ENCODE results near the gene BCS1L. TPM values are rescaled to one million over a fixed set of nuclear protein-coding genes. Genes with fewer than 3 reads are reported as not detected.
A peak's percentile ranks its signal among the peaks of the same experiment; 100 is the strongest.
"Not testable (repeated sequence)": the region's sequence is repeated elsewhere in the genome, so short reads cannot be mapped to it uniquely, and the experiment has no call there.

BCS1L gene
- total RNA-seq, 2 donors from 2014 or later, result 33.3 to 35.3 TPM

GRCh38 chr2:218648787-218649100 is 10.7 kb upstream of the BCS1L start:
- intact Hi-C loops (cut with DNase I), result loop anchor here in 1 of 2 donors (10.0 kb wide), 1 partner anchor 64 kb away; no protein-coding TSS in a partner anchor
- DNase-seq, result no peak
- ATAC-seq, result peak in 1 of 2 donors; percentile 6

GRCh38 chr2:218655751-218656150 is 3.7 kb upstream of the BCS1L start:
- intact Hi-C loops (cut with DNase I), result no loop called here
- DNase-seq (no peak), ATAC-seq (peak in 1 of 2 donors; percentile 46)

- intact Hi-C loops (cut with DNase I), result no loop called here
- DNase-seq, result no peak
- peak in 1 of 2 donors; percentile 23 for ATAC-seq
Observed at GRCh38 chr2:218658671-218659257, 719 bp upstream of the BCS1L start.

- ATAC-seq (no peak), DNase-seq (no peak)
- intact Hi-C loops (cut with DNase I), result no loop called here
Observed at GRCh38 chr2:218659988-218660358, 490 bp downstream of the BCS1L start.

- no peak for DNase-seq
- intact Hi-C loops (cut with DNase I), result no loop called here
- ATAC-seq, result no peak
Observed at GRCh38 chr2:218662377-218662776, 2.9 kb downstream of the BCS1L start.

GRCh38 chr2:218662827-218663226 is 3.3 kb downstream of the BCS1L start:
- intact Hi-C loops (cut with DNase I), result no loop called here
- ATAC-seq, result no peak

GRCh38 chr2:218663901-218664300 is 4.4 kb downstream of the BCS1L start:
- no peak for ATAC-seq
- intact Hi-C loops (cut with DNase I), result no loop called here
- DNase-seq, result no peak

More at GRCh38 chr2:218662827-218663226, 3.3 kb downstream of the BCS1L start:
- no peak for DNase-seq

- intact Hi-C loops (cut with DNase I), result no loop called here
- no peak for ATAC-seq
Observed at GRCh38 chr2:218664653-218665052, 5.2 kb downstream of the BCS1L start.

GRCh38 chr2:218671097-218671653 is 11.7 kb downstream of the BCS1L start:
- intact Hi-C loops (cut with DNase I), result no loop called here
- no peak for ATAC-seq
- no peak for DNase-seq

More at GRCh38 chr2:218664653-218665052, 5.2 kb downstream of the BCS1L start:
- DNase-seq, result no peak

GRCh38 chr2:218671654-218672566 is 12.4 kb downstream of the BCS1L start, which contains the start of the genes RNF25 and STK36:
RNF25 (minus strand) TSS chr2:218672002; CDS start chr2:218671970, 32 bp downstream.
STK36 (plus strand) TSS chr2:218672086; CDS start chr2:218672830, 744 bp downstream.
- DNase-seq (peak; percentile 91), ATAC-seq (peak; percentile 98)
- intact Hi-C loops (cut with DNase I), result no loop called here

- ATAC-seq, result peak in 1 of 2 donors; percentile 52
- intact Hi-C loops (cut with DNase I), result no loop called here
- DNase-seq, result no peak
Observed at GRCh38 chr2:218679119-218679518, 19.6 kb downstream of the BCS1L start.

- intact Hi-C loops (cut with DNase I), result no loop called here
- DNase-seq, result no peak
- ATAC-seq, result no peak
Observed at GRCh38 chr2:218680061-218680460, 20.6 kb downstream of the BCS1L start.

GRCh38 chr2:218687400-218688060 is 28.0 kb downstream of the BCS1L start:
- intact Hi-C loops (cut with DNase I), result not testable (repeated sequence)
- DNase-seq (peak; percentile 40), ATAC-seq (peak; percentile 88 to 93)

- intact Hi-C loops (cut with DNase I), result no loop called here
Observed at GRCh38 chr2:218691234-218691633, 31.8 kb downstream of the BCS1L start.

GRCh38 chr2:218694405-218695145 is 35.1 kb downstream of the BCS1L start:
- intact Hi-C loops (cut with DNase I), result no loop called here
- DNase-seq, result no peak
- no peak for ATAC-seq

More at GRCh38 chr2:218691234-218691633, 31.8 kb downstream of the BCS1L start:
- no peak for DNase-seq
- ATAC-seq, result peak in 1 of 2 donors; percentile 36

- intact Hi-C loops (cut with DNase I), result no loop called here
- DNase-seq (no peak), ATAC-seq (peak in 1 of 2 donors; percentile 93)
Observed at GRCh38 chr2:218698885-218699284, 39.4 kb downstream of the BCS1L start.

- ATAC-seq (no peak), DNase-seq (no peak)
- intact Hi-C loops (cut with DNase I), result no loop called here
Observed at GRCh38 chr2:218701806-218702205, 42.3 kb downstream of the BCS1L start.

- intact Hi-C loops (cut with DNase I), result no loop called here
- no peak for DNase-seq
- no peak for ATAC-seq
Observed at GRCh38 chr2:218703341-218703740, 43.9 kb downstream of the BCS1L start.

- ATAC-seq, result no peak
- DNase-seq, result no peak
- intact Hi-C loops (cut with DNase I), result no loop called here
Observed at GRCh38 chr2:218708086-218708485, 48.6 kb downstream of the BCS1L start.
